Activated CD8-positive, alpha-beta T cell treated with anti-CD3 and anti-CD28 coated beads, Interleukin-2, amount 10 ng/mL, durations not matched to agents 7 days and 5 days (primary cell): ENCODE results near the gene SPAG17. TPM values are rescaled to one million over a fixed set of nuclear protein-coding genes. Genes with fewer than 3 reads are reported as not detected.

Experiments
- ATAC-seq: fragments of 150-1000 bp; cut with Tn5 transposase; one replicate; pipeline ENCODE4 v1.10.0; 2021; ENCODE audit warnings: moderate library complexity
- CTCF ChIA-PET: fragments of 350-600 bp; sonication (Branson Sonifier 250); formaldehyde crosslinking; loops from one replicate; lab custom pipeline; 2021; ENCODE audit warnings: antibody characterized with exemption; lab: Charles Lee
- POLR2A ChIA-PET: fragments of 350-600 bp; sonication (Branson Sonifier 250); formaldehyde crosslinking; loops from one replicate; lab custom pipeline; 2021; ENCODE audit warnings: antibody characterized with exemption; lab: Charles Lee
- DNase-seq: peaks from one replicate; pipeline ENCODE4 v3.0.0-alpha.2; 2020
- H3K27ac Mint-ChIP-seq: one replicate; pipeline ENCODE4 v1.8.0; 2021; ENCODE audit warnings: mild to moderate bottlenecking, mixed read lengths
- H3K27me3 Mint-ChIP-seq: one replicate; pipeline ENCODE4 v1.8.0; 2021; ENCODE audit warnings: low read depth, mixed read lengths
- H3K36me3 Mint-ChIP-seq: one replicate; pipeline ENCODE4 v1.8.0; 2021; ENCODE audit warnings: low read depth, mixed read lengths
- H3K4me1 Mint-ChIP-seq: one replicate; pipeline ENCODE4 v1.8.0; 2021; ENCODE audit warnings: low read depth, mixed read lengths
- H3K4me3 Mint-ChIP-seq: one replicate; pipeline ENCODE4 v1.8.0; 2021; ENCODE audit warnings: mild to moderate bottlenecking, mixed read lengths
- H3K9me3 Mint-ChIP-seq: one replicate; pipeline ENCODE4 v1.8.0; 2022; ENCODE audit warnings: mixed read lengths; ENCODE audit not compliant: insufficient read depth
- total RNA-seq, 2 experiments: library from RNA; stranded (reverse); gene quantifications; one replicate each; pipeline ENCODE4 v1.2.3, GENCODE V29; 2021

SPAG17 gene
- total RNA-seq, 2 experiments from 2014 or later = not detected

- no peaks in the 10 kb centered on the region for H3K9me3 Mint-ChIP-seq
- no peak overlapping the region for H3K27ac Mint-ChIP-seq
- no peaks in the 10 kb centered on the region for H3K4me1 Mint-ChIP-seq
- H3K27me3 Mint-ChIP-seq = peaks cover 7% of the 10 kb centered on the region
- DNase-seq (no peak), ATAC-seq (no peak)
- CTCF ChIA-PET = no interaction called here
- POLR2A ChIA-PET = no interaction called here
- H3K4me3 Mint-ChIP-seq = no peak overlapping the region
- no peaks in the 10 kb centered on the region for H3K36me3 Mint-ChIP-seq
Measured at GRCh38 chr1:117985973-117986372, 199.1 kb downstream of the SPAG17 start.

GRCh38 chr1:117985239-117985638 lies 199.8 kb downstream of the SPAG17 start:
- Mint-ChIP-seq H3K27ac (no peak overlapping the region), H3K4me1 (no peaks in the 10 kb centered on the region), H3K36me3 (no peaks in the 10 kb centered on the region), H3K4me3 (no peak overlapping the region), H3K27me3 (peaks cover 7% of the 10 kb centered on the region), H3K9me3 (no peaks in the 10 kb centered on the region)
- ChIA-PET POLR2A (no interaction called here), CTCF (no interaction called here)
- DNase-seq = no peak
- no peak for ATAC-seq

- DNase-seq (no peak), ATAC-seq (no peak)
- Mint-ChIP-seq H3K4me3 (no peak overlapping the region), H3K9me3 (no peaks in the 10 kb centered on the region), H3K36me3 (no peaks in the 10 kb centered on the region), H3K27ac (no peak overlapping the region), H3K27me3 (peaks cover 5% of the 10 kb centered on the region), H3K4me1 (no peaks in the 10 kb centered on the region)
- CTCF ChIA-PET = no interaction called here
- POLR2A ChIA-PET = no interaction called here
Measured at GRCh38 chr1:117981455-117982192, 203.4 kb downstream of the SPAG17 start.

- H3K36me3 Mint-ChIP-seq = no peaks in the 10 kb centered on the region
- DNase-seq = no peak
- ATAC-seq = no peak
- ChIA-PET POLR2A (no interaction called here), CTCF (no interaction called here)
- no peak overlapping the region for H3K4me3 Mint-ChIP-seq
- no peaks in the 10 kb centered on the region for H3K4me1 Mint-ChIP-seq
- H3K9me3 Mint-ChIP-seq = no peaks in the 10 kb centered on the region
- peaks cover 6% of the 10 kb centered on the region for H3K27me3 Mint-ChIP-seq
- H3K27ac Mint-ChIP-seq = no peak overlapping the region
Measured at GRCh38 chr1:117976381-117976780, 208.6 kb downstream of the SPAG17 start.

- ATAC-seq = no peak
- POLR2A ChIA-PET = no interaction called here
- DNase-seq = no peak
- CTCF ChIA-PET = no interaction called here
- Mint-ChIP-seq H3K27ac (no peak overlapping the region), H3K9me3 (no peaks in the 10 kb centered on the region), H3K4me3 (no peak overlapping the region), H3K36me3 (no peaks in the 10 kb centered on the region), H3K4me1 (no peaks in the 10 kb centered on the region), H3K27me3 (peaks cover 6% of the 10 kb centered on the region)
Measured at GRCh38 chr1:117971777-117972176, 213.3 kb downstream of the SPAG17 start.

- H3K27me3 Mint-ChIP-seq = peaks cover 6% of the 10 kb centered on the region
- DNase-seq (no peak), ATAC-seq (no peak)
- no peaks in the 10 kb centered on the region for H3K4me1 Mint-ChIP-seq
- POLR2A ChIA-PET = no interaction called here
- peaks cover 2% of the 10 kb centered on the region for H3K36me3 Mint-ChIP-seq
- H3K4me3 Mint-ChIP-seq = no peak overlapping the region
- H3K27ac Mint-ChIP-seq = no peak overlapping the region
- CTCF ChIA-PET = interaction anchor here (1.0 kb wide), 1 partner anchor 457 kb away, joined by 4 read pairs; no protein-coding TSS in a partner anchor
- no peaks in the 10 kb centered on the region for H3K9me3 Mint-ChIP-seq
Measured at GRCh38 chr1:117970252-117970651, 214.8 kb downstream of the SPAG17 start.

GRCh38 chr1:117967881-117968280 lies 217.1 kb downstream of the SPAG17 start:
- CTCF ChIA-PET = no interaction called here
- no peak overlapping the region for H3K27ac Mint-ChIP-seq
- POLR2A ChIA-PET = no interaction called here
- ATAC-seq (no peak), DNase-seq (no peak)
- H3K27me3 Mint-ChIP-seq = peaks cover 2% of the 10 kb centered on the region
- peaks cover 2% of the 10 kb centered on the region for H3K36me3 Mint-ChIP-seq
- H3K9me3 Mint-ChIP-seq = no peaks in the 10 kb centered on the region
- H3K4me3 Mint-ChIP-seq = no peak overlapping the region
- H3K4me1 Mint-ChIP-seq = no peaks in the 10 kb centered on the region

GRCh38 chr1:117967477-117967876 lies 217.6 kb downstream of the SPAG17 start:
- POLR2A ChIA-PET = no interaction called here
- no peak for ATAC-seq
- no peak for DNase-seq
- Mint-ChIP-seq H3K27ac (no peak overlapping the region), H3K4me1 (no peaks in the 10 kb centered on the region), H3K27me3 (no peaks in the 10 kb centered on the region), H3K9me3 (no peaks in the 10 kb centered on the region), H3K36me3 (peaks cover 2% of the 10 kb centered on the region), H3K4me3 (no peak overlapping the region)
- CTCF ChIA-PET = no interaction called here

- peaks cover 7% of the 10 kb centered on the region for H3K36me3 Mint-ChIP-seq
- H3K4me1 Mint-ChIP-seq = no peaks in the 10 kb centered on the region
- H3K4me3 Mint-ChIP-seq = no peak overlapping the region
- no peaks in the 10 kb centered on the region for H3K9me3 Mint-ChIP-seq
- POLR2A ChIA-PET = no interaction called here
- no peak overlapping the region for H3K27ac Mint-ChIP-seq
- CTCF ChIA-PET = no interaction called here
- DNase-seq (no peak), ATAC-seq (no peak)
- H3K27me3 Mint-ChIP-seq = no peaks in the 10 kb centered on the region
Measured at GRCh38 chr1:117964290-117965038, 220.6 kb downstream of the SPAG17 start.

GRCh38 chr1:117959364-117959763 lies 225.7 kb downstream of the SPAG17 start:
- ChIA-PET POLR2A (no interaction called here), CTCF (no interaction called here)
- Mint-ChIP-seq H3K4me1 (no peaks in the 10 kb centered on the region), H3K4me3 (no peak overlapping the region), H3K9me3 (no peaks in the 10 kb centered on the region), H3K27ac (no peak overlapping the region), H3K36me3 (peaks cover 34% of the 10 kb centered on the region), H3K27me3 (no peaks in the 10 kb centered on the region)
- ATAC-seq (no peak), DNase-seq (no peak)

GRCh38 chr1:117952386-117952785 lies 232.6 kb downstream of the SPAG17 start:
- ChIA-PET POLR2A (no interaction called here), CTCF (interaction anchor here (1.4 kb wide), 1 partner anchor 56 kb away, joined by 5 read pairs; no protein-coding TSS in a partner anchor)
- Mint-ChIP-seq H3K4me3 (no peak overlapping the region), H3K9me3 (no peaks in the 10 kb centered on the region), H3K27me3 (no peaks in the 10 kb centered on the region), H3K27ac (no peak overlapping the region), H3K36me3 (peaks cover 52% of the 10 kb centered on the region), H3K4me1 (no peaks in the 10 kb centered on the region)
- DNase-seq (no peak), ATAC-seq (no peak)

GRCh38 chr1:117942293-117942692 lies 242.7 kb downstream of the SPAG17 start:
- peaks cover 58% of the 10 kb centered on the region for H3K36me3 Mint-ChIP-seq
- DNase-seq (no peak), ATAC-seq (no peak)
- no peak overlapping the region for H3K4me3 Mint-ChIP-seq
- no peak overlapping the region for H3K27ac Mint-ChIP-seq
- ChIA-PET POLR2A (interaction anchor here (0.7 to 2.6 kb wide), 2 partner anchors 13 to 1168 kb away, joined by 3 to 5 read pairs; partner anchors contain the start of genes GDAP2 and WDR3), CTCF (interaction anchor here (0.6 kb wide), 1 partner anchor 11 kb away, joined by 3 read pairs; no protein-coding TSS in a partner anchor)
- no peaks in the 10 kb centered on the region for H3K4me1 Mint-ChIP-seq
- no peaks in the 10 kb centered on the region for H3K27me3 Mint-ChIP-seq
- no peaks in the 10 kb centered on the region for H3K9me3 Mint-ChIP-seq
